Activated CD4-positive, alpha-beta memory T cell treated with anti-CD3 and anti-CD28 coated beads for 36 hours (primary cell): ENCODE results near the gene SHISA7. TPM values are rescaled to one million over a fixed set of nuclear protein-coding genes. Genes with fewer than 3 reads are reported as not detected.

Source experiments
- CTCF ChIA-PET: fragments of 350-600 bp; sonication (Branson Sonifier 250); formaldehyde crosslinking; loops from one replicate; lab custom pipeline; 2021; ENCODE audit warnings: antibody characterized with exemption, inconsistent platforms; lab: Charles Lee
- POLR2A ChIA-PET: fragments of 350-600 bp; sonication (Branson Sonifier 250); formaldehyde crosslinking; loops from one replicate; lab custom pipeline; 2021; ENCODE audit warnings: antibody characterized with exemption; lab: Charles Lee
- DNase-seq: peaks from one replicate; pipeline ENCODE4 v3.0.0-alpha.2; 2020
- H3K27ac Mint-ChIP-seq: one replicate; pipeline ENCODE4 v1.8.0; 2021; ENCODE audit warnings: mixed read lengths
- H3K27me3 Mint-ChIP-seq: one replicate; pipeline ENCODE4 v1.8.0; 2021; ENCODE audit warnings: mixed read lengths
- H3K36me3 Mint-ChIP-seq: one replicate; pipeline ENCODE4 v1.8.0; 2021; ENCODE audit warnings: mixed read lengths
- H3K4me1 Mint-ChIP-seq: one replicate; pipeline ENCODE4 v1.8.0; 2021; ENCODE audit warnings: low read depth, mixed read lengths
- H3K4me3 Mint-ChIP-seq: one replicate; pipeline ENCODE4 v1.8.0; 2021; ENCODE audit warnings: mild to moderate bottlenecking, mixed read lengths
- H3K9me3 Mint-ChIP-seq: one replicate; pipeline ENCODE4 v1.8.0; 2021; ENCODE audit warnings: mixed read lengths
- intact Hi-C: fragments of 100-400 bp; cut with micrococcal nuclease; formaldehyde crosslinking; loops from one replicate; pipeline ENCODE4 v1.15.1; 2023
- total RNA-seq, 2 experiments: library from RNA; stranded (reverse); gene quantifications; one replicate each; pipeline ENCODE4 v1.2.3, GENCODE V29; 2021

The SHISA7 gene
- total RNA-seq, 2 experiments from 2014 or later, result not detected

DNA sequence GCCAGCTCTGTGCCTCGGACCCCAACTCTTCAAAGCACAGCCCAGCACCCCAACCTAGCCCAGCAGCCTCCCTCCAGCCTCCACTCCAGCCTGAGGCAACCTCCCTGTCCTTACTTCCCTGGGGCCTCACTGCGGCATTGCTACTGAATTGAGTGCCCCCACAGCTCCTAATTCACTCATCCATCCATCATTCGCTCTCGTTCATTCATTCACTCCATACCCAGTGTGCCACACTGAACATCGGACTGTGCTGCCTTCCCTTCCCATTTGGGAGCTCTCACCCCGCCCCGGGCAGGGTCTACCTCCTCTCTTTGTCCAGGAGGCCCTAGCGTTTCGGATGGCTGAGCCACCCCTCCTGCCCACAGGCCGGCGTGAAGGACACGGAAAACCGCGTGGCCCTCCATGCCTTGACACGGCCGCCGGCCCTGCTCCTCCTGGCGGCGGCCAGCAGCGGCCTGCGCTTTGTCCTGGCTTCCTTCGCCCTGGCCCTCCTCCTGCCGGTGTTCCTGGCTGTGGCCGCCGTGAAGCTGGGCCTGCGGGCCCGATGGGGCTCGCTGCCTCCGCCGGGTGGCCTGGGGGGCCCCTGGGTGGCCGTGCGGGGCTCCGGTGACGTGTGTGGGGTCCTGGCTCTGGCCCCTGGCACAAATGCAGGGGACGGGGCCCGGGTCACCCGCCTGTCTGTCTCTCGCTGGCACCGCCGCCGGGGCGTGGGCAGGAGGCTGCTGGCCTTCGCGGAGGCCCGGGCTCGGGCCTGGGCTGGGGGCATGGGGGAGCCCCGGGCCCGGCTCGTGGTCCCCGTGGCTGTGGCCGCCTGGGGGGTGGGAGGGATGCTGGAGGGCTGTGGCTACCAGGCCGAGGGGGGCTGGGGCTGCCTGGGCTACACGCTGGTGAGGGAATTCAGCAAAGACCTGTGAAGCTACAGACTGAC is 43.2 kb upstream of the SHISA7 start:
- Mint-ChIP-seq H3K4me3 (peak overlapping the region; percentile 71), H3K9me3 (no peaks in the 10 kb centered on the region), H3K4me1 (peaks cover 15% of the 10 kb centered on the region), H3K27ac (no peak overlapping the region), H3K27me3 (peaks cover 3% of the 10 kb centered on the region), H3K36me3 (no peaks in the 10 kb centered on the region)
- ChIA-PET POLR2A (interaction anchor here (1.9 to 3.4 kb wide), 2 partner anchors 10 to 79 kb away, joined by 5 to 23 read pairs; partner anchors contain the start of genes UBE2S and ZNF628), CTCF (interaction anchor here (1.1 to 3.5 kb wide), 4 partner anchors 9 to 19 kb away, joined by 4 to 26 read pairs (median 12); partner anchors contain the start of gene ZNF628)
- no peak for DNase-seq
- intact Hi-C loops, result no loop called here

GRCh38 chr19:55485439-55486011 is 42.4 kb upstream of the SHISA7 start:
- Mint-ChIP-seq H3K9me3 (no peaks in the 10 kb centered on the region), H3K36me3 (no peaks in the 10 kb centered on the region), H3K4me1 (peaks cover 15% of the 10 kb centered on the region), H3K4me3 (peak overlapping the region; percentile 71), H3K27ac (no peak overlapping the region), H3K27me3 (no peaks in the 10 kb centered on the region)
- no peak for DNase-seq
- ChIA-PET POLR2A (interaction anchor here (0.9 to 3.4 kb wide), 2 partner anchors 9 to 151 kb away, joined by 3 to 23 read pairs; partner anchors contain the start of gene ZNF628), CTCF (interaction anchor here (0.6 to 3.3 kb wide), 3 partner anchors 18 to 345 kb away, joined by 3 to 26 read pairs (median 9); no protein-coding TSS in a partner anchor)
- intact Hi-C loops, result no loop called here

DNA sequence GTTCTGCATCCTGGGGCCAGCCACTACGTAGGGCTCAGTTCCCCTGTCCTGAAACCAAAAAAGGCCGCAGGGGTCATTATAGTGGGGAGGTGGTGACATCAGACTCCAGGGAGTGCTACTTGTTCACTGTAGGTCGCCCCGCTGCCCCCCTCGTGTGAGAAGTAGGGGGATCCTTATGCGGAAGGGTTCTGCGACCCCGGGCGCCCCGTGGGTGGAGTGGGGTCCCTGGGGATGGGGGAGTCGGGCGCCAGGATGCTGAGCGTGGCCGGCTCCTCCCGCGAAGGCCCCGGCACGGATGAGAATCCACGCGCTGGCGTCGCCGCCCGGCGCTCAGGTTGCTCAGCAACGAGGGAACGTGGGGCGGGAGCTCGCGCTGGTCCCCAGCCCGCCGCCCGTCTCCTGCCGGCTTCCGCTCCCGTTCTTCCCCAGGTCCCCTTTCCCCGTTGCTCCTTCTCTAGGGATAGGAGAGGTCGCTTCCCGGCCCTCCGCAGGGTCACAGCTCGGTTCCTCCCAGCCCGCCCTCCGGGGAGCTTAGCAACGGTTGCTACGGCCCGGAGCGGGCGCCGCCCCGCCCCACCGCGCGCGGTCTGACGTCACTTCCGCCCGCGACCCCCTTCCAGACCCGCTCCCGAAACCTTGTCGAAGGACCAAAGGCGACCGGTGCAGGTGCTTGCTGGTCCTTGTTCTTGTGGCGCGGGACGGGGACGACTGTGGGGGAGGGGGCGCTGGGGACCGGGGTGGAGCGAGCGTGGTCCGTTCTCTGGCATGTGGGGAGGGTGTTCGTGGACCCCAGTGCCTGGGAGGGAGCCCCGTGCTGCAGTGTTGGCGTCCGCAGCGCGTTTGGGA is 41.7 kb upstream of the SHISA7 start, which contains the start of gene NAT14:
TSS of gene NAT14 (plus strand) at position 596 of the 846 bp plus-strand sequence. CDS start 521 bp downstream, outside the sequence.
- Mint-ChIP-seq H3K4me1 (peaks cover 17% of the 10 kb centered on the region), H3K4me3 (peak within 1 kb of the TSS; percentile 71), H3K9me3 (no peaks in the 10 kb centered on the region), H3K27me3 (no peaks in the 10 kb centered on the region), H3K36me3 (peaks cover 2% of the 10 kb centered on the region), H3K27ac (no peak within 1 kb of the TSS)
- ChIA-PET POLR2A (interaction anchor here (0.9 to 3.4 kb wide), 2 partner anchors 8 to 151 kb away, joined by 3 to 23 read pairs; partner anchors contain the start of gene ZNF628), CTCF (interaction anchor here (0.6 to 3.3 kb wide), 3 partner anchors 17 to 344 kb away, joined by 3 to 26 read pairs (median 9); no protein-coding TSS in a partner anchor)
- intact Hi-C loops, result no loop called here
- DNase-seq, result peak; percentile 67

GRCh38 chr19:55483706-55484592 is 40.8 kb upstream of the SHISA7 start:
- H3K9me3 Mint-ChIP-seq, result no peaks in the 10 kb centered on the region
- H3K27ac Mint-ChIP-seq, result no peak overlapping the region
- no peak for DNase-seq
- H3K4me3 Mint-ChIP-seq, result peak overlapping the region; percentile 60
- intact Hi-C loops, result no loop called here
- CTCF ChIA-PET, result interaction anchor here (1.7 to 3.3 kb wide), 2 partner anchors 16 to 20 kb away, joined by 9 to 26 read pairs; no protein-coding TSS in a partner anchor
- peaks cover 20% of the 10 kb centered on the region for H3K4me1 Mint-ChIP-seq
- H3K36me3 Mint-ChIP-seq, result peaks cover 2% of the 10 kb centered on the region
- H3K27me3 Mint-ChIP-seq, result no peaks in the 10 kb centered on the region
- POLR2A ChIA-PET, result interaction anchor here (3.4 kb wide), 1 partner anchor 7 kb away, joined by 23 read pairs; the partner anchor contains the start of gene ZNF628

- no peak overlapping the region for H3K27ac Mint-ChIP-seq
- peaks cover 25% of the 10 kb centered on the region for H3K4me1 Mint-ChIP-seq
- no peak overlapping the region for H3K4me3 Mint-ChIP-seq
- no peaks in the 10 kb centered on the region for H3K9me3 Mint-ChIP-seq
- H3K27me3 Mint-ChIP-seq, result no peaks in the 10 kb centered on the region
- ChIA-PET CTCF (interaction anchor here (3.3 kb wide), 1 partner anchor 21 kb away, joined by 26 read pairs; no protein-coding TSS in a partner anchor), POLR2A (no interaction called here)
- DNase-seq, result no peak
- intact Hi-C loops, result no loop called here
- peaks cover 2% of the 10 kb centered on the region for H3K36me3 Mint-ChIP-seq
Observed at GRCh38 chr19:55482967-55483705, 40.0 kb upstream of the SHISA7 start.

GRCh38 chr19:55482156-55482961 is 39.3 kb upstream of the SHISA7 start:
- ChIA-PET POLR2A (no interaction called here), CTCF (interaction anchor here (3.3 kb wide), 1 partner anchor 22 kb away, joined by 26 read pairs; no protein-coding TSS in a partner anchor)
- Mint-ChIP-seq H3K27me3 (no peaks in the 10 kb centered on the region), H3K27ac (no peak overlapping the region), H3K36me3 (peaks cover 2% of the 10 kb centered on the region), H3K4me3 (no peak overlapping the region), H3K4me1 (peaks cover 25% of the 10 kb centered on the region), H3K9me3 (no peaks in the 10 kb centered on the region)
- intact Hi-C loops, result no loop called here
- no peak for DNase-seq

- DNase-seq, result no peak
- intact Hi-C loops, result no loop called here
- Mint-ChIP-seq H3K27me3 (no peaks in the 10 kb centered on the region), H3K27ac (no peak overlapping the region), H3K9me3 (no peaks in the 10 kb centered on the region), H3K4me3 (no peak overlapping the region), H3K4me1 (peaks cover 23% of the 10 kb centered on the region), H3K36me3 (peaks cover 2% of the 10 kb centered on the region)
- CTCF ChIA-PET, result no interaction called here
- POLR2A ChIA-PET, result no interaction called here
Observed at GRCh38 chr19:55481794-55482155, 38.7 kb upstream of the SHISA7 start.

GRCh38 chr19:55481148-55481793 is 38.2 kb upstream of the SHISA7 start:
- Mint-ChIP-seq H3K27me3 (no peaks in the 10 kb centered on the region), H3K4me1 (peaks cover 23% of the 10 kb centered on the region)
- intact Hi-C loops, result no loop called here

DNA sequence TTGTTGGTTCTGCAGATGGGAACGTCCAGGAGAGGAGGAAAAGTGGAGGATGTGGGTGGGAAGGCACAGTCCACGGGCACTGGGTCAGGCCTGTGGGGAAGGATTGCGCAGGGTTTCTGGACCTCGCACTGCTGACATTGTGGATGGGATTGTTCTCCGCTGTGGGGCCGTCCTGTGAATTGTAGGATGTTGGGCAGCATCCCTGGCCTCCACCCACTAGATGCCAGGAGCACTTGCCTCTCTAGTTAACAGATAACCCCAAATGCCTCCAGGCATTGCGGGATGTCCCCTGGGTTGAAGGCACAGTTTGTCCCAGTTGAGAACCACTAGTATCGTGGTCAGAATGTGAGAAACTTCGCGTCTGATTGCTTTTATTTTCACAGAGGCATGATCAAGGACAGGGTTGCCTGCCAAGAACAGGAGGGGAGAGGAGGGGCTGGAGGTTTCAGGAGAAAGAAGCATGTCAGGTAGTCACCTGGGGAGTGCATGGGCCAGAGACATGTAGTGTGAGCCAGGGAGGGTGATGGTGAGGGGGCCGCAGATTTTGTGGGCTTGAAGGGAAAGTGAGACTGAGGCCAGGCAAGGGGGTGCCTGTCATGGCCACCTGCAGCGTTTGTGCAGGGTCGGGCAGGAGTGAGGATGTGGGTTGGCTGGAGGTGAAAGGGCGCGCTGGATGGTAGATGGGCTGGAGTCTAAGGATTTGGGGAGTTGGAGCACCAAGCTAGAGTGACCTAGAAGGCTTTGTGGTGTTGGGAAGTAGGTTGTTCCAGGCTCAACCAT is 36.5 kb upstream of the SHISA7 start:
- no peak overlapping the region for H3K4me3 Mint-ChIP-seq
- no peaks in the 10 kb centered on the region for H3K9me3 Mint-ChIP-seq
- POLR2A ChIA-PET, result no interaction called here
- CTCF ChIA-PET, result interaction anchor here (2.4 kb wide), 1 partner anchor 12 kb away, joined by 11 read pairs; no protein-coding TSS in a partner anchor
- peaks cover 2% of the 10 kb centered on the region for H3K36me3 Mint-ChIP-seq
- intact Hi-C loops, result loop anchor here (5.0 kb wide), 1 partner anchor 128 kb away; the partner anchor contains the start of gene ZNF865
- H3K4me1 Mint-ChIP-seq, result peaks cover 19% of the 10 kb centered on the region
- no peak for DNase-seq
- H3K27ac Mint-ChIP-seq, result no peak overlapping the region
- no peaks in the 10 kb centered on the region for H3K27me3 Mint-ChIP-seq

More at GRCh38 chr19:55481148-55481793, 38.2 kb upstream of the SHISA7 start:
- CTCF ChIA-PET, result no interaction called here
- DNase-seq, result no peak
- peaks cover 2% of the 10 kb centered on the region for H3K36me3 Mint-ChIP-seq
- no peak overlapping the region for H3K27ac Mint-ChIP-seq
- H3K9me3 Mint-ChIP-seq, result no peaks in the 10 kb centered on the region
- POLR2A ChIA-PET, result no interaction called here
- H3K4me3 Mint-ChIP-seq, result no peak overlapping the region
